HFF-Myc (cell line): Measurements from ENCODE around the gene NPBWR2.

Experiments used
- DNase-seq: peaks from one replicate; pipeline ENCODE4 v3.0.0-alpha.2; 2011; ENCODE audit warnings: low read depth; ENCODE audit errors: extremely low read depth
- H3K4me3 ChIP-seq: replicated peaks from 2 replicates; pipeline ENCODE4 v1.5.1; 2011; ENCODE audit warnings: low read depth, mild to moderate bottlenecking, control low read depth, low read length
- CTCF ChIP-seq: IDR thresholded peaks from 2 replicates; pipeline ENCODE4 v1.5.1; 2012; ENCODE audit warnings: mild to moderate bottlenecking, low read depth, low read length, control low read depth; ENCODE audit errors: missing control alignments

Gene NPBWR2

GRCh38 chr20:64099880-64100565 is 7.3 kb downstream of the NPBWR2 start:
- H3K4me3 ChIP-seq, result no peak overlapping the region
- DNase-seq, result no peak
- TF ChIP-seq CTCF, result no peak

- DNase-seq, result no peak
- no peak for TF ChIP-seq CTCF
- no peak overlapping the region for H3K4me3 ChIP-seq
These were observed 8.1 kb downstream of the NPBWR2 start for GRCh38 chr20:64099086-64099786.

GRCh38 chr20:64098471-64099013 is 8.8 kb downstream of the NPBWR2 start:
- no peak for TF ChIP-seq CTCF
- no peak for DNase-seq

GRCh38 chr20:64096535-64096934 is 10.8 kb downstream of the NPBWR2 start:
- no peak overlapping the region for H3K4me3 ChIP-seq
- no peak for TF ChIP-seq CTCF
- no peak for DNase-seq

More at GRCh38 chr20:64098471-64099013, 8.8 kb downstream of the NPBWR2 start:
- H3K4me3 ChIP-seq, result no peak overlapping the region

GRCh38 chr20:64095927-64096326 is 11.4 kb downstream of the NPBWR2 start:
- no peak overlapping the region for H3K4me3 ChIP-seq
- DNase-seq, result no peak
- TF ChIP-seq CTCF, result no peak

- no peak for DNase-seq
- H3K4me3 ChIP-seq, result no peak overlapping the region
- TF ChIP-seq CTCF, result no peak
These were observed 11.9 kb downstream of the NPBWR2 start for GRCh38 chr20:64095455-64095854.
